22Rv1 (cell line): ENCODE data around the gene DHX38.

Experiments
- H3K27ac ChIP-seq: fragments of 450-650 bp; 2 replicates; pipeline ENCODE4 v1.5.1; 2017
- ZFX ChIP-seq: fragments of 450-650 bp; IDR thresholded peaks from 2 replicates; pipeline ENCODE4 v1.6.1; 2017; ENCODE audit warnings: antibody characterized with exemption, borderline replicate concordance
- TF ChIP-seq, protein P1 (sequence below): fragments of 450-650 bp; IDR thresholded peaks from 2 replicates; pipeline ENCODE4 v1.5.1; 2017; ENCODE audit warnings: mild to moderate bottlenecking

The DHX38 gene

DNA sequence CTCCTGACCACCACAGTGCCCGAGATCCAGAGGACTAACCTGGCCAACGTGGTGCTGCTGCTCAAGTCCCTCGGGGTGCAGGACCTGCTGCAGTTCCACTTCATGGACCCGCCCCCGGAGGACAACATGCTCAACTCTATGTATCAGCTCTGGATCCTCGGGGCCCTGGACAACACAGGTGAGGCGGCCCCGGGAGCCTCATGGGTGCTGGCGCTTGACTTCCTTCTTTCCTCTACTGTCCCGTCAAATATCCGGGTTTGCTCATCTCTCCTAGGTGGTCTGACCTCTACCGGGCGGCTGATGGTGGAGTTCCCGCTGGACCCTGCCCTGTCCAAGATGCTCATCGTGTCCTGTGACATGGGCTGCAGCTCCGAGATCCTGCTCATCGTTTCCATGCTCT, 13.7 kb downstream of the DHX38 start:
- TF ChIP-seq, protein P1, sequence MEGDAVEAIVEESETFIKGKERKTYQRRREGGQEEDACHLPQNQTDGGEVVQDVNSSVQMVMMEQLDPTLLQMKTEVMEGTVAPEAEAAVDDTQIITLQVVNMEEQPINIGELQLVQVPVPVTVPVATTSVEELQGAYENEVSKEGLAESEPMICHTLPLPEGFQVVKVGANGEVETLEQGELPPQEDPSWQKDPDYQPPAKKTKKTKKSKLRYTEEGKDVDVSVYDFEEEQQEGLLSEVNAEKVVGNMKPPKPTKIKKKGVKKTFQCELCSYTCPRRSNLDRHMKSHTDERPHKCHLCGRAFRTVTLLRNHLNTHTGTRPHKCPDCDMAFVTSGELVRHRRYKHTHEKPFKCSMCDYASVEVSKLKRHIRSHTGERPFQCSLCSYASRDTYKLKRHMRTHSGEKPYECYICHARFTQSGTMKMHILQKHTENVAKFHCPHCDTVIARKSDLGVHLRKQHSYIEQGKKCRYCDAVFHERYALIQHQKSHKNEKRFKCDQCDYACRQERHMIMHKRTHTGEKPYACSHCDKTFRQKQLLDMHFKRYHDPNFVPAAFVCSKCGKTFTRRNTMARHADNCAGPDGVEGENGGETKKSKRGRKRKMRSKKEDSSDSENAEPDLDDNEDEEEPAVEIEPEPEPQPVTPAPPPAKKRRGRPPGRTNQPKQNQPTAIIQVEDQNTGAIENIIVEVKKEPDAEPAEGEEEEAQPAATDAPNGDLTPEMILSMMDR = no peak
- no peak for TF ChIP-seq ZFX
- H3K27ac ChIP-seq = no peak overlapping the region

DNA sequence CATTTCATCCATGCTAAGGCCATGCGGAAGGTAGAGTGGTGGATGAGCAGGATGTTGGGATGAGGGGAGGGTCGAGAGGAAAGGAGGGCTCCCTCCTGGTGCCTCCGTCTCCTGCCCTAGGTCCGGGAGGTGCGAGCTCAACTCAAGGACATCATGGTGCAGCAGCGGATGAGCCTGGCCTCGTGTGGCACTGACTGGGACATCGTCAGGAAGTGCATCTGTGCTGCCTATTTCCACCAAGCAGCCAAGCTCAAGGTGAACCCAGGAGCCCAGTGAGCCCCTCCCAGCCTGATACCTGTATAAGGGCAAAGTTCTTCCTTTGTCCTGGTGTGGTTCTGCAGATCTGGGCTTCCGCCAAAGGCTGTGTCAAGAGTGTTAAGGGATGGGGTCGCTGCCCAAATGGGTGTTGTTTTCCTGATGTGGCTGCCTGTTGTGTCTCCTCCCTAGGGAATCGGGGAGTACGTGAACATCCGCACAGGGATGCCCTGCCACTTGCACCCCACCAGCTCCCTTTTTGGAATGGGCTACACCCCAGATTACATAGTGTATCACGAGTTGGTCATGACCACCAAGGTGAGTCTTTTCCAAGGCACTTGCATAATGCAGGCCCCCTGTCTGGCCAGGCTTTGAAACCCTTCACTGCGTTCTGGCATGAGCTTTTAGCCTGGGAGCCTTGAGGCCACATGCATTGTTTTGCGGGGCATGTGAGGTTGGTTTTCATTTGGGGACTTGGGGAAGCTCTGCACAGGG, 14.9 kb downstream of the DHX38 start:
- TF ChIP-seq, protein P1 = no peak
- no peak for TF ChIP-seq ZFX
- no peak overlapping the region for H3K27ac ChIP-seq

DNA sequence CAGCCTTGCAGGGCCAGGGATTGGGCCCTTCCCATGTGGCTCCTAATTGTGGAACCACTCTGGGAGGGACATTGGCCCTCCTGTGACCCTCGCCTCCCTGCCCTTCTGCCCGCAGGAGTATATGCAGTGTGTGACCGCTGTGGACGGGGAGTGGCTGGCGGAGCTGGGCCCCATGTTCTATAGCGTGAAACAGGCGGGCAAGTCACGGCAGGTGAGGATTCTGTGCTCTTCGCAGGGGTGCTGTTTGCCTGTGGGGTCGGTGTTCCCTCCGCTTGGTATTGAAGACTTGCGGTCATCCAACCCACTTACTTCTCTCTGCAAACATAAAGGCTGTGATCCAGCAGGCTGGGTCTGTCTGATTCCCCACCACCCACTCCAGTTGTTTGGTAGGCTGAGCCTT, 15.7 kb downstream of the DHX38 start:
- no peak for TF ChIP-seq ZFX
- no peak overlapping the region for H3K27ac ChIP-seq

DNA sequence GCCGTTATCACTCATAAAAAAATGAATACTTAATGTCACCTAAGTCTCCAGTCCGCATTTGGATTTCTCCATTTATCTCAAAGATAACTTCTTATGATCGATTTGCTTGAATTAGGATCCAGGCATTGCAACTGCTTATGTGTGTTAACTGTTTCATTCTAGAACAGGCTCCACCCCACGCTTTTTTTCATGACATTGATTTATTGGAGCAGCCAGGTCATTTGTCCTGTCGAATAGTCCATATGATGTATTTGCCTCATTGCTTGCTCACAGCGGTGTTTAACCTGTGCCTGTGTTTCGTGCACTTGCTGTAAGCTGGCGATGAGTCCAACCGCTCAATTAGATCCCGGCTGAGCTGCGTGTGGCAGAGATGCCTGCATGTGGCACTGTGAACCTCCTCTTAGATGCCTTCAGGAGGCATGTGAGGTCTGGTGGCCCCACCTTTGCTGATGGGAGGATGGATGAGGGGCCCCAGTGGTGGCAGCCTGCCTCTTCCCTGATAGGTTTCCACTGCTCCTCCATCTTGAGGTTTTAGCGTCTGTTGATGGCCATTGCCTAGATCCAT, 16.4 kb downstream of the DHX38 start:
- H3K27ac ChIP-seq = no peak overlapping the region
- no peak for TF ChIP-seq ZFX
- TF ChIP-seq, protein P1 = no peak

DNA sequence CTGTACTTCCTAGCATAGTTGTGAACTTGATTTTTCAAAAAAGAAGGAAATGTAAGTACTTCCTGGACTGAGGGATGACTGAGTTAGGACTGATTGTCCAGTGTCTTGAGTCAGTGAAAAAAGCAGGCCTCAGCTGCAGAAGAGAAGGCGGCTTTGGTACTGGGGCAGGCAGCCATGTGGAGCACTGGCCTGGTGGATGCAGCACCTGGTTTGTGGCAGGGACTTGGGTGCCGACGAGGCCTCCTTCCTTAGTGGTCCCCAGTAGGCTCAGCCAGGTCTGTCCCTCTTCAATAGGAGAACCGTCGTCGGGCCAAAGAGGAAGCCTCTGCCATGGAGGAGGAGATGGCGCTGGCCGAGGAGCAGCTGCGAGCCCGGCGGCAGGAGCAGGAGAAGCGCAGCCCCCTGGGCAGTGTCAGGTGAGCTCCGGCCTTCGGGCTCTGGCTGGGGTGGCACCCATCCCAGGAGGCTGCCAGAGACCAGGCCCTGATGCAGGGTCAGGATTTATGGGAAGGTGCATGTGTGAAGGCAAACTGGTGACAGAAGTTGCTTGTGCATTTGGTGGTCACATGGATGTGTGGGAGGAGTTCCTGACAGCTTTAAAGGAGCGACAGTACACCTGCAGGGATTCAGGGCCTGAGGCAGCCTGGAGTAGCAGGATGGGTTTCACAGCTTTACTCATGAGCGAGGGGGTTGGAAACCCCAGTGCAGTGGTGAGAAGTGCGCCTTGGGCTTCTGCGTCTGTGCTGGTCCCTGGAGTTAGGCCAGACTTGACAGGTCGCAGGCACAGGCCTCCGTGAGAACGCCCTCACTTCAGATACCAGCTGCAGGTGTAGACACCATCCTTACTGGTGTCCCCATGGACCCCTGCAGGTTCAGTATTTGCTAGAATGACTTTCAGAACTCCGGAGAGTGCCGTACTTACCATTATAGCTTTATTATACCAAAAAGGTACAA, 17.3 kb downstream of the DHX38 start:
- no peak overlapping the region for H3K27ac ChIP-seq
- TF ChIP-seq, protein P1 = no peak
- no peak for TF ChIP-seq ZFX

DNA sequence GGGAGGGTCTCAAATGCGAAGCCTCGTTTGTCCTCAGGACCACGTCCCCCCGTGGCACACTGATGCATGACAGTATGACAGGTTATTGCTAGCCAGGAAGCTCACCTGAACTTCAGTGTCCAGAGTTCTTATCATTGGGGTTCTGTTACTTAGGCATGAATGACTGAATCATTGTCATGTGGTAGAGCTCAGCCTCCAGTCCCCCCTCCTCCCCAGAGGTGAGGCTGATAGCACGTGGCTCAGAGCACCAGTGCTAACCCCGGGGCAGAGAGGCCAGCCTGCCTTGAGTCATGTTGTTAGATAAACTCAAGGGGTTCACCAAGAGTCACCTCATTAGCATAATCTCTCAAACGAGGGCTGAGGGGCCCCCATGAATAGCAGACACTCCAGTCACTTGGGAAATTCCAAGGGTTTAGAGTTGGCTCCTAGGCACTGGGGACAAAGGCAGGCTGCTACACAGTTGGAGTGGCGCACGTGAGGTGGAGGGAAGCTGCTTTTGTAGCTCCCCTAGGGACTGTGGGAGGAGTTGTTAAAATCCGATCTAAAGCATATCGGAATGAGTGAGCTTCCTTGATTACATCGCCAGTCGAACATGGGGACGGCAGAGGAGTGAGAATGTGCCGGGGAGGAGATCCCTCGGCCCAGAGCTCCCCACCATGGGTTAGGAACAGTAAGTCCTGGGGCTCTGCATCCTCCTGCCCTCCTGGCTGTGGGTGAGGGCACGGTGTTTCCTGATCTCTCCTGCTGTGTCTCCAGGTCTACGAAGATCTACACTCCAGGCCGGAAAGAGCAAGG, 18.2 kb downstream of the DHX38 start:
- H3K27ac ChIP-seq = no peak overlapping the region
- TF ChIP-seq, protein P1 = no peak

DNA sequence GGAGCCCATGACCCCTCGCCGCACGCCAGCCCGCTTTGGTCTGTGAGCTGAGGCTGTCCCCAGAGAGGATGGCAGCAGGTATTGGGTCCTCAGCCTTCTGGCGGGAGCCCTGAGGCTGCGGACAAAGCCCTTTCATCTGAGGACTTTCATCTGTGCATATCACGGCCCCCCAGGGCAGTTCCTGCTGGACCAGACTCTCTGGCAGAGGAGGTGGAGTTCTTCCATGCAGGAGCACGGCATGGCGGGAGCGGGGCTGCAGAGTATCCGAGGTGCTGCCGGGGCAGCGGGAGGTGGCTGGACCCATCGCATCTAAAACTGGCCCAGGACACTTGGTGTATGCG, 18.8 kb downstream of the DHX38 start:
- no peak for TF ChIP-seq ZFX
- TF ChIP-seq, protein P1 = no peak
- H3K27ac ChIP-seq = no peak overlapping the region
